Thoracic aorta (tissue), 2 donors: ENCODE results near the gene SLC37A2. TPM values are rescaled to one million over a fixed set of nuclear protein-coding genes. Genes with fewer than 3 reads are reported as not detected.

Experiments
- ATAC-seq: fragments of 150-250 bp; one replicate; pipeline ENCODE4 v1.8.0; 2017; ENCODE audit warnings: low read depth; ENCODE audit not compliant: insufficient number of reproducible peaks, low FRiP score
- DNase-seq: peaks from one replicate; pipeline ENCODE4 v3.0.0-alpha.2; 2020; ENCODE audit warnings: low spot score
- H3K27ac ChIP-seq, 2 donors: fragments of 200-600 bp; sonication (generic); 1 replicate in 1 of 2; 2 replicates in 1 of 2; pipeline ENCODE4 v1.5.1; 2016; ENCODE audit warnings: mild to moderate bottlenecking in 2 of 2, moderate library complexity in 2 of 2
- H3K27me3 ChIP-seq: fragments of 200-600 bp; sonication (generic); replicated peaks from 2 replicates; pipeline ENCODE4 v1.6.0; 2016; ENCODE audit warnings: mild to moderate bottlenecking; ENCODE audit not compliant: insufficient read depth
- H3K36me3 ChIP-seq: fragments of 200-600 bp; sonication (generic); one replicate; pipeline ENCODE4 v1.5.1; 2016
- H3K4me1 ChIP-seq, 2 donors: fragments of 200-600 bp; sonication (generic); 1 replicate in 1 of 2; 2 replicates in 1 of 2; pipeline versions ENCODE4 v1.5.1 to v1.6.0; 2016; ENCODE audit warnings: low read depth in 2 of 2, mild to moderate bottlenecking in 1 of 2; ENCODE audit not compliant: control insufficient read depth in 1 of 2
- H3K4me3 ChIP-seq: fragments of 200-600 bp; sonication (generic); 2 replicates; pipeline ENCODE4 v1.5.1; 2016; ENCODE audit warnings: mild to moderate bottlenecking
- H3K9me3 ChIP-seq: fragments of 200-600 bp; sonication (generic); 2 replicates; pipeline ENCODE4 v1.5.1; 2016
- CTCF ChIP-seq: fragments of 200-600 bp; sonication (generic); IDR thresholded peaks from one replicate; pipeline ENCODE4 v1.5.1; 2019; ENCODE audit warnings: antibody characterized with exemption
- total RNA-seq, 2 donors: library from RNA; depleted of rRNA; stranded (reverse); fragments of >200 nt; gene quantifications; one replicate each; pipeline versions ENCODE4 v1.1.0 to v1.2.3, GENCODE V29; 2016

SLC37A2 gene
- total RNA-seq, 2 donors from 2014 or later = 8.9 to 11.6 TPM

GRCh38 chr11:125082040-125082439, 18.9 kb downstream of the SLC37A2 start:
- no peak overlapping the region for H3K27ac ChIP-seq
- no peaks in the 10 kb centered on the region for H3K9me3 ChIP-seq
- ATAC-seq (no peak), DNase-seq (no peak)
- no peaks in the 10 kb centered on the region for H3K4me1 ChIP-seq
- H3K27me3 ChIP-seq = no peaks in the 10 kb centered on the region
- H3K4me3 ChIP-seq = no peak overlapping the region
- no peak for TF ChIP-seq CTCF
- H3K36me3 ChIP-seq = no peaks in the 10 kb centered on the region

GRCh38 chr11:125082611-125083311, 19.7 kb downstream of the SLC37A2 start:
- no peak overlapping the region for H3K4me3 ChIP-seq
- H3K4me1 ChIP-seq = no peaks in the 10 kb centered on the region
- H3K36me3 ChIP-seq = no peaks in the 10 kb centered on the region
- H3K9me3 ChIP-seq = no peaks in the 10 kb centered on the region
- H3K27ac ChIP-seq = no peak overlapping the region
- no peak for TF ChIP-seq CTCF
- H3K27me3 ChIP-seq = no peaks in the 10 kb centered on the region
- DNase-seq (no peak), ATAC-seq (no peak)

GRCh38 chr11:125083312-125084056, 20.4 kb downstream of the SLC37A2 start:
- no peak for ATAC-seq
- Histone ChIP-seq H3K9me3 (no peaks in the 10 kb centered on the region), H3K4me3 (no peak overlapping the region), H3K27me3 (no peaks in the 10 kb centered on the region), H3K36me3 (no peaks in the 10 kb centered on the region), H3K4me1 (no peaks in the 10 kb centered on the region), H3K27ac (no peak overlapping the region)
- DNase-seq = no peak
- TF ChIP-seq CTCF = no peak

- Histone ChIP-seq H3K4me3 (no peak overlapping the region), H3K4me1 (no peaks in the 10 kb centered on the region), H3K36me3 (no peaks in the 10 kb centered on the region), H3K9me3 (no peaks in the 10 kb centered on the region), H3K27me3 (no peaks in the 10 kb centered on the region), H3K27ac (no peak overlapping the region)
- DNase-seq (no peak), ATAC-seq (no peak)
- TF ChIP-seq CTCF = no peak
Measured at GRCh38 chr11:125084057-125084416, 20.9 kb downstream of the SLC37A2 start.

GRCh38 chr11:125084761-125085231, 21.7 kb downstream of the SLC37A2 start:
- Histone ChIP-seq H3K9me3 (no peaks in the 10 kb centered on the region), H3K36me3 (no peaks in the 10 kb centered on the region), H3K4me3 (no peak overlapping the region), H3K27ac (no peak overlapping the region), H3K27me3 (no peaks in the 10 kb centered on the region), H3K4me1 (no peaks in the 10 kb centered on the region)
- ATAC-seq = no peak
- DNase-seq = no peak
- no peak for TF ChIP-seq CTCF
